ENCODE measurements around the gene ULK4. TPM values are rescaled to one million over a fixed set of nuclear protein-coding genes. Genes with fewer than 3 reads are reported as not detected.
A peak's percentile ranks its signal among the peaks of the same experiment; 100 is the strongest.
"Not testable (repeated sequence)": the region's sequence is repeated elsewhere in the genome, so short reads cannot be mapped to it uniquely, and the experiment has no call there.

Gene ULK4
- total RNA-seq, 1 donor from 2014 or later = 3.7 TPM

DNA sequence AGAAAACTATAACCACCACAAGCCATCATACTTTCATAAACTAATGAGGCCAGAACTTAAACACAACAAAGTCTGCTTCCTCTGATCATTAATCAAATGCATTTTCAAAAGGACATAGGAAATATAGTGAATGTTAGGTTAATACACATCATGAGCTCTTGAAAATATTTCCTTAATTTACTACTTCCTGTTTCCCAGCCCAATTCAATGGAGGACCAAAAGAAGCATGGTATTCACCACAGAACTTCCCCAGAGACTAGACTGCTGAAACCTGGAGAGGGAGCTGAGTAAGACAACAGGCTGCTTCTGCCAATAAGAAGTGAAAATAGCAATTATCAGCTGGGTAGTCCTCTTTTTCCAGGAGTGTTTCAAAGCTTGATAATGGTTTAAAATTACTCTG lies 250.3 kb downstream of the ULK4 start:
- DNase-seq (no peak), ATAC-seq (ENCODE audit: poor library complexity) (no peak)
- intact Hi-C loops (cut with DNase I) = loop anchor here (10.0 kb wide), 1 partner anchor 1137 kb away; no protein-coding TSS in a partner anchor

DNA sequence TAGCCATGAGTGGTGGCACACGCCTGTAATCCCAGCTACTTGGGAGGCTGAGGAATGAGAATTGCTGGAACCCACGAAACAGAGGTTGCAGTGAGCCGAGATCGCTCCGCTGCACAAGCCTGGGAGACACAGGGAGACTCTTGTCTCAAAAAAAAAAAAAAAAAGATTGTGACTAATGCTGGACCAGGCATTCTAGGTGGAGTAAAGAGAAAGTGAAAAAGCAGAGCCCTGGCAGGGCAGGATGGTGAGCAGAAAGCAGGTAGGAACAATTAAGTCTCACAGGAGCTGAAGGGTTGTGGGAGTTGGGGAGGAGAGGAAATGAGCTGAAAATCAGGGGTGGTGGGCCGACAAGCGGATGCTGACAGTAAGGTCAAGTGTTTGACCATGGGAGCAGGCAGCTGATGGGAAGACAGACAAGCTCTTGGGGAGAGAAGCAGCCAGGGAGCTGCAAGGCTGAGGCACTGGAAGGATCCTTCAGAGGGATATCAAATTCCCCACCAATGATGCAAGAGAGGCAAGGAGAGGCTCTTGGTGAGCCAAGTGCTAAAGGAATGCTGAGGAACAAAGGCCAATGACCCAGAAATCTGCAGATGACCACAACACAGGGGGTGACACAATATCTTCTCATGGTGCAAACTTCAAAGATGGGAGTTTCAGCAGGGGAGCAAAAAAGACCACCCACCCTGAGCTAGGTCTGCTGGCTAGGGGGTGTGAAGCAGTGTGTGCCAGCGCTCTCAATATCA lies 251.1 kb downstream of the ULK4 start:
- intact Hi-C loops (cut with DNase I) = loop anchor here (10.0 kb wide), 1 partner anchor 1136 kb away; no protein-coding TSS in a partner anchor
- ATAC-seq (ENCODE audit: poor library complexity) = no peak

DNA sequence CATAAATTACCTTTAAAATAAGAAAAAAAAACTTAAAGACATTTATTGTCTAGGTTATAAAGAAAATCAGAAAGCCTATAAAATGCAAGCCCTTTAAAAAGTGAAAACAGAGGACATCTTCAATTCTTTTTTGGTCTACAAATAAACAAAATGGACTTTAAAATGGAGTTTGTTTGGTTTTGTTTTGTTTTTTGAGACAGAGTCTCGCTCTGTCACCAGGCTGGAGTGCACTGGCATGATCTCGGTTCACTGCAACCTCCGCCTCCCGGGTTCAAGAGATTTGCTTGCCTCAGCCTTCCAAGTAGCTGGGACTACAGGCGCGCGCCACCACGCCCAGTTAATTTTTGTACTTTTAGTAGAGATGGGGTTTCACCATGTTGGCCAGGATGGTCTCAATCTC lies 252.7 kb downstream of the ULK4 start:
- intact Hi-C loops (cut with DNase I); DNase-seq; ATAC-seq (ENCODE audit: poor library complexity): not testable (repeated sequence)

More for the DNA sequence above, 251.1 kb downstream of the ULK4 start:
- DNase-seq = no peak

DNA sequence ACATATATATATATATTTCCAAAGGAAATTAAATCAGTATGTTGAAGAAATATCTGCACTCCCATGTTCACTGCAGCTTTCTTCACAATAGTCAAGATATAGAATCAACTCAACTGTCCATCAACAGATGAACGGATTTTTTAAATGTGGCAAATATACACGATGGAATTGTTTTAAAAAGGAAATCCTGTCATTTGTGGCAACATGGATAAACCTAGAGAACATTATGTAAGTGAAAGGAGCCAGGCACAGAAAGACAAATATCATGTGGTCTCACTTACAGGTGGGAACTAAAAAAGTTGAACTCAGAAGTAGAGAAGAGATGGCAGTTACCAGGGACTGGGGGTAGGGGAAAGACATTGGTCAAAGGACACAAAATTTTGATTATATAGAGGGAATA lies 253.7 kb downstream of the ULK4 start:
- ATAC-seq (ENCODE audit: poor library complexity) (no peak), DNase-seq (no peak)
- intact Hi-C loops (cut with DNase I) = no loop called here

DNA sequence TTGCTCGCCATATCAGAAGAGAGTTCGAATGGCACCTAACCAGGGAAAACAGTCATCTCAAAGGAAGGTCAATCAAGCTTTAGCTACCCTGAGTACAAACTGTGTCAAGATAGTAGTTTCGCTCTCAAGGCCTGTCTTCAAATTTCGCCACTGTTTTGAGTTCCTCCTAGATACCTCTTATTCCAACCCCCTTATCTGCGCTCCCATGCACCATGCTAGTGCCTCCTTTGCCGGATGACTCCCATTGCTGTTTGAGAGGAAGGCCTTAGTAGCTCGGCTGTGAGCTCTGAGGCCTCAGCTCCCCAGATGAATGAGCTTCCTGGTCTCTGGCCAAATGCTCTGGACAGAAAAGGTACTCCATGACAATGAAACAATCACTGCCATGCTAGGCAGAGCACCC lies 256.0 kb downstream of the ULK4 start:
- intact Hi-C loops (cut with DNase I) = no loop called here
- ATAC-seq (ENCODE audit: poor library complexity) (no peak), DNase-seq (no peak)

DNA sequence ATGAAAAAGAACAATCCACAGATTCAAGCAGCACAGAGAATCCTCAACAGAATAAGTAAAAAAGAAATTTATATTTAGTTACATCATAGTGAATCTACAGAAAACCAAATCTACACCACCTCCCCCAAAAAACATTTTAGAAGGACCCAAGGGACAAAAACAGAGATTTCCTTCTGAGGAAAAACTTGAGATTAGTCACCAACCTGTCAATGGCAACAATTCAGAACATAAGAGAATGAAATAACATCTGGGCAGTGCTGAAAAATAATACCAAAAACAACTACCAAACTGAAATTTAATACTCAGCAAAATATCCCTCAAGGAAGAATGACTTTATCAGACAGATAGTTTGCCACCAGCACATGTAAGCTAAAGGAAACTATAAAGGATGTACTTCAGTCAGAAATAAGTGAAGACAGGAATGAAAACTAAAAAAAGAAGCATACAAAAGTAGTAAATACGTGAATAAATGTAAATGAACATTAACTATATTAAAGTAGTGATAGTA lies 260.7 kb downstream of the ULK4 start:
- ATAC-seq (ENCODE audit: poor library complexity) (no peak), DNase-seq (no peak)
- intact Hi-C loops (cut with DNase I) = no loop called here

DNA sequence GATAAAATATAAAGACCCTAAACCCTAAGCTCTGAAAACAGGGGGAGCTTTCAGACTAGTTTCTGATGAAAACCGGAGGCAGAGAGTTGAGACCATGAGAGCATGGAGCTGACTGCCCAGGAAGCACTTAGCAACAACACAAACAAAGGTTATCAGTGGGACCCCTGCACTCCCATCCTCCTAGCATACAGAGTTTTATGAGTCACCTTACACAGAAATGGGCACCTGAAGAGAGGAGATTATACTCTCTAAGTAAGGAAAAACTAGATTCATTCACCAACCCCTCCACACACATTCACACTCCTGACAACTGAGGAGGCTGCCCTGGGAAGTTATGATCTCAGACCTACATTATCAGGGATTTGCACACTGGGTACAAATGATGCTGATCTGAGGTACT lies 261.7 kb downstream of the ULK4 start:
- no peak for ATAC-seq (ENCODE audit: poor library complexity)
- intact Hi-C loops (cut with DNase I) = no loop called here

DNA sequence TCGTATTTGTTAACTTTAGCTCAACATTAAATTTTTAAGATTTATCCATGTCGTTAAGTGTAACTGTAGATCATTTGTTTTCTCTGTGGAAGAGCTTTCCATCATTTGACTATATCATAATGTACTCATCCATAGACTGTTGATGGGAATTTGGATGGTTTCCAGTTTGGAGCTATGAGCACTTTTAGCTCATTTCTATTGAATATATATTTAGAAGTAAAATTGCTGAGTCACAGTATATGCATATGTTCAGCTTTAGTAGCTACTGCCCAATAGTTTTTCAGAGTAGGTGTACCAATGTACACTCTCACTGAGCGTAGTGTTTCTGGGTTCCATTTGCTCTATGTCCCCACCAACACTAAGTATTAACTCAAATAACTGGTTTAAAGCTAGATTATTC lies 263.0 kb downstream of the ULK4 start:
- no peak for DNase-seq
- intact Hi-C loops (cut with DNase I) = no loop called here
- ATAC-seq (ENCODE audit: poor library complexity) = no peak

More for the DNA sequence above, 261.7 kb downstream of the ULK4 start:
- no peak for DNase-seq

DNA sequence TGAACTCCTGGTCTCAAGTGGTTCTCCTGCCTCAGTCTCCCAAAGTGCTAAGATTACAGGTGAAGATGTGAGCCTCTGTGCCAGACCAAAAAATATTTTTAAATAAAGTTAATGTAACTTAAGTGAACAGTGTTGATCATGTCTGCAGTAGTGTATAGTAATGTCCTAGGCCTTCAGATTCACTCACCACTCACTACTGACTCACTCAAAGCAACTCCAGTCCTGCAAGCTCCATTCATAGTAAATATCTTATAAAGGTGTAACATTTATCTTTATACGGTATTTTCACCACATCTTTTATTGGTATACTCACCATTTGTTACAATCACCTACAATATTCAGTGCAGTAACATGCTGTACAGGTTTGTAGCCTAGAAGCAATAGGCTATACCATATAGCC lies 264.2 kb downstream of the ULK4 start:
- no peak for DNase-seq
- intact Hi-C loops (cut with DNase I) = no loop called here
- no peak for ATAC-seq (ENCODE audit: poor library complexity)

DNA sequence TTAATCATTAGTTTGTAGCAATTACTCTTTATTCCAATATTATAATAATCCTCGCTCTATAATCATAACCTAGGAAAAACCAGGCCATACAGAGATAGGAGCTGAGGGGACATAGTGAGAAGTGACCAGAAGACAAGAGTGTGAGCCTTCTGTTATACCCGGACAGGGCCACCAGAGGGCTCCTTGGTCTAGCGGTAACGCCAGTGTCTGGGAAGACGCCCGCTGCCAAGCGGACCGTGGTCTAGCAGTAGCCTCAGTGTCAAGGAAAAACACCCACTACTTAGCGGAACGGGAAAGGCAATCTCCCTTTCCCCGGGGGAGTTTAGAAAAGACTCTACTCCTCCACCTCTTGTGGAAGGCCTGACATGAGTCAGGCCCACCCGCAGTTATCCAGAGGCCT lies 266.1 kb downstream of the ULK4 start:
- ATAC-seq (ENCODE audit: poor library complexity); intact Hi-C loops (cut with DNase I): not testable (repeated sequence)
- DNase-seq = peak; percentile 45

DNA sequence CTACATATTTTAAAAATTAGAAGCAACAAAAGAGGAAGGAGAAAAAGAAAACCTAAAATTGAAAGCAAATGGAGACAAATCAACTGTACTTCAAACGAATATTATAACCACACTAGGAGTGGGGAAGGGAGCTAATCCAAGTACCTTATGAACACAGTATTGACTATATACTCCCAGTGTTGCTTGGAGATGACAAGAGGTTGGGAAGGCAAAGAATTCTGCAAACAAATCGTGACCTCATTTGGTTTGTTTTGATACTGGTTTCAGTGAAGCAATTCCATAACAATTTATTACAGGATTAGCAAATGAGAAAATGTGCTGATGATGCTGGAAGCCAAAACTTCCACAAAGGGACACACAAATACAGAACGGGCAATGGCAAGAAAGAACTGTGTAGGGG lies 268.1 kb downstream of the ULK4 start:
- ATAC-seq (ENCODE audit: poor library complexity) (no peak), DNase-seq (no peak)
- intact Hi-C loops (cut with DNase I) = no loop called here

DNA sequence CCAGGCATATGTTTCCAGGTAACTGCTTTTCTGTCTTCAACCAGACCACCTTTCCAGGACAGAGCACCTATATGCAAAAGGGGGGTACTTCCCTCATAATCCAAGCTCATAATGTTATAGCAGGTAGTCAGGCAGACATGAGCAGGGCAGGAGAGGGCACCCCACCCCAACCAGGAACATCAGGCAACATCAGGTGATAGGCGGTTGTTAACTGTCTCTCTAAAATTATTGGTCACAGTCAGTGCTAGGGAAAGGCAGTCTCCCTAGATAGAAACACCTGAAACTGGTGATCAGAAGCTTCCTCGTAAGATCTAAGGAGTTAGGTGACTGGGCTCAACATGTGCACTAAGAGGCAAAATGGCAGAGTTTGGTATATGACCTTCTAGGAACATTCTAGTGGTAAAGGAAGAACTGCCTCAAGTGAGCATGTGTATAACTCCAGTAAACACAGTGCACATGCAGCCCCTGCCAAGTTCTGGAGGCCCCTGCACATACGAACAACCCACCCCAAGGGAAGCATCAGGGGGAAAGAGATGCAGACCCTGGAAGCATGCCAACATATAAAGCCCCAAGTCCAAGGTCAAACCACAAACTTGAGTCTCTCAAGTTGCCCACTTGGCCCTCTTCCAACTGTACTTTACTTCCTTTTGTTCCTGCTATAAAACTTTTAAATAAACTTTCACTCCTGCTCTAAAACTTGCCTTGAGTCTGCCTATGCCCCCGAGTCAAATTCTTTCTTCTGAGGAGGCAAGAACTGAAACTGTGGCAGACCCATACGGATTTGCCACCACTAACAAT lies 270.9 kb downstream of the ULK4 start:
- no peak for ATAC-seq (ENCODE audit: poor library complexity)
- no peak for DNase-seq
- intact Hi-C loops (cut with DNase I) = no loop called here

DNA sequence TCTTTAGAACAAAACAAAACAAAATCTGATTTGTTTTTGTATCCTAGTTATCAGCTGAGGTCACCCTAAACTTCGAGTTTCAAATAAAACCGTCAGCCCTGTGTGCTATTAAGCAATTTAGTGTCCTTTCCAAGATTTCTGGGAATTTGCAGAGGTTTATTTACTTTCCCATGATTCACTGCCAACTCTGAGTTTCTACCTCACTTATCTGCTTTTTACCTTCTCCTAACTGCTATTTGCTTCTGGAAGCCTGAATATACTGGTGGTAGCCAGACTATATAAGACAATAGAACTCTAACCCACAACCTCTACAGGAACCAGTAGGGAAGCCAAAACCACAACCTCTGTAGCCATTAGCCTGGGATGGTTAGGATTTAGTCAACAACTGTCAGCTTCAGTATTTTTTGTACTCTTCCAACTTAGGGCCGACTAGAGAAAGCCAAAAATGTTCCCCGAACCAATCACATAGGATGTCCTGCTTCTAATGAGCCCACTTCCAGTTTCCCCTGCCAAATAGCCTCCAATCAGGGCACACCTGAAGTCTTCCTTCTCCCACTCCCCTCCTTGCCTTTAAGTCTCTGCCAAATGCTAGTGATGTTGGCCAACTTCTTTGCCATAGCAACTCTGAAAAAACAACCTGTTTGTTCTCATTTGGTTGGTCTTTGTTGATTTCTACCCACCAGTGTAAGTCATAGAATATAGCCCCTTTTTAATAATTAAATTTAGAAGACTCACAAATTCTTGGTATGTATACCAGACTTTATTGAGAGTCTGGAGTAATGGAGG lies 273.1 kb downstream of the ULK4 start:
- intact Hi-C loops (cut with DNase I) = no loop called here
- ATAC-seq (ENCODE audit: poor library complexity) (peak; percentile 34), DNase-seq (no peak)

DNA sequence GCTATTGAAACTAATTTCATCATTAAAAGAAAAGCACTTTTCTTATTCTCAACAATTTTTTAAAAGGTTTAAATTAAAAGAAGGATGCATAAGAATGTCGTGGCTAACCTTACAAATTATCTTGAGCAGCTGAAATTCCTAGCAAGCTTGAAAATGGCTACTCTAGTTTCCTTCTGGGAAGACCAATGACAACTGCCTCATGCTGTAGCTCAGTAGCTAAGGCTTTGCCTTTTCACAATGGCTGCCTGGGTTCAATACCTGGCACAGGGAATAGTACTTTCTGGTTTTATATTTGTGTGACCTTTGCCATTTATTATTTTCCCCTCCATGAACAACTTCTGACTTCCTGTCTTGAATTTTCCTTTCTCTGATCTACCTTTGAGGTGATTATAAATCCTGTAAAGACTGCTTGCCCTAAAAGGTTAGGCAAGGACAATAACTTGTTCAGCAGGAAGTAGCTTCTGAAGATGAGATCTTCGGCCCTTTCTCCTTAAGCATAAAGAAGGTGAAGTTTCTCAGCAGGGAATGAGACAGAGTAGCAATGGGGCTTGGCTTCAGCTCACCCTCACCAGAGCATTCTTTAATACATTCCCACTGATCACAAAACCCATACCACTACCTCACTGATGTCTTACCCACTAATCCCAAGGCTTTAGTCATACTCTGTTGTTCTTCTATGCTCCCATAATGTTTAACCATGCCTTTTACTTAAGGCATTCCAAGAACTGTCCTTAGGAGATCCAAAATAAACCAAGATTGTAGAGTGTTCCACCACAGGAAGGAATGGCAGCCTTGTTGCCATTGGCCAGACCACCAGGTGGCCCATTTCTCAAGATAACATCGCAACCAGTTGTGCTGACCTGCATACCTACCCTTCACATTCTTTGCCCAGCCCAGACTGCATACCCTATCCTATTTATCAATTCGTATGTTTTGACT lies 276.8 kb downstream of the ULK4 start:
- ATAC-seq (ENCODE audit: poor library complexity) = no peak
- DNase-seq = no peak
- intact Hi-C loops (cut with DNase I) = no loop called here

DNA sequence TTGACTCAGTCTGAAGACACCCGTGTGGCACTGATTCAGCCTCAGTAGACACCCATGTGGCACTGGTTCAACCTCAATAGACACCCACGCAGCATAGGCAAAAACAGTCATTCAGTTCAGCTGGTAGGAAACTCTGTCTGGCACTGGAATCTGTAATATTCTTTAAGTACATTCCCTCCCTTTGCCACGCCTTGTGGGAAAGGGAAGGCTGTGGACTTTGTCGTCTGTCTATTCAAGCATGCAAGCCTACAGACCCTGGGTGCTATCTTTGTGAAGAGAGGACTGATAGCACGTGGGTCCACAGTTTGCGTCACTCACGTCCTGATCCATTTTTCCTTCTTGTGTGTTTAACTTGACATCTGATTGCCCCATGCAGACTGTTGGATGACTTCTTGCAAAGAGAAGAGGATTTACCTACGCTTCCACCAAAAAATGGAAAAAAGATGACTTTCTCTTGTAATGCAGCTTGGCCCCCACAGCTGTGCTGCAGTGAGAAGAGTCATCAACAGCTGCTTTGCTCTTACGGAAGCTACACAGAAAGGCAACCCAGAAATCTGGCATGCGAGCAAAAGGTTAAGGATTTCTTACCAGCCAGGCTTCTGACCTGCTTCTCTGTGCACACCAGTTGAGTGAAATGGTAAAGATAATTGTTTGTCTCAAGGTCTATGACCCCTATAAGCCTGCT lies 278.1 kb downstream of the ULK4 start:
- intact Hi-C loops (cut with DNase I) = no loop called here
- DNase-seq = no peak
- no peak for ATAC-seq (ENCODE audit: poor library complexity)

DNA sequence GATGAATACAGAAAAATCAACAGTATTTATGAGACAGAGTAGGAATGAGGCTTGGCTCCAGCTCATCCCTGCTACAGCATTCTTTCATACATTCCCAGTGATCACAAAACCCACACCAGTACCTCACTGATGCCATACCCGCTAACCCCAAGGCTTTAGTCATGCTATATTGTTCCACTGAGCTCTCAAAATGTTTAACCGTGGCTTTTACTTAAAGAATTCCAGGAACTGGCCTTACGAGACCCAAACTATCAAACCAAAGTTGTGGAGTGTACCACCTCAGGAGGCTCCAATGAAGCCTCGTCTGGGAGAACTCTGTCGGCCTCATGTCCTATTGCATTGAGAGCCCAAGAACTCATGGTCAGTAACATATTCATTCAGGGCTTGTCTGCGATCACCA lies 278.9 kb downstream of the ULK4 start:
- DNase-seq (no peak), ATAC-seq (ENCODE audit: poor library complexity) (no peak)
- intact Hi-C loops (cut with DNase I) = no loop called here

DNA sequence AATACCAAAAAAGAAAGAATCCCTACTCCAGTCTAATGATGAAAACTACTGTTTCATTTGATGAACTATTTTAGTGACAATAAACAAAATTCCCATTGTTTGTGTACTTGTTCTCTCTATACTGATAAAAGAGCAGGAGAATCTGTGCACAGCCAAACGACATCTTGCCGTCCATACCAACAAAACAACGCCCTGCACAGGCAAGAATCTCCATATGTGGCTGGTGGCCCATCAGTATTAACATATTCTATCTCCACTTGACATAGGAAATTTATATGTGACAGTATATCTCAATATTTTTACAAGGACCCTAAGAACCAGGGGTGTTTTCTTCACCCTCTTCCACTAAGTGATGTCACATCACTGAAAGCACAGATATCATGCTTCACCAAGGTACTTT lies 279.5 kb downstream of the ULK4 start:
- DNase-seq (no peak), ATAC-seq (ENCODE audit: poor library complexity) (no peak)
- intact Hi-C loops (cut with DNase I) = no loop called here

DNA sequence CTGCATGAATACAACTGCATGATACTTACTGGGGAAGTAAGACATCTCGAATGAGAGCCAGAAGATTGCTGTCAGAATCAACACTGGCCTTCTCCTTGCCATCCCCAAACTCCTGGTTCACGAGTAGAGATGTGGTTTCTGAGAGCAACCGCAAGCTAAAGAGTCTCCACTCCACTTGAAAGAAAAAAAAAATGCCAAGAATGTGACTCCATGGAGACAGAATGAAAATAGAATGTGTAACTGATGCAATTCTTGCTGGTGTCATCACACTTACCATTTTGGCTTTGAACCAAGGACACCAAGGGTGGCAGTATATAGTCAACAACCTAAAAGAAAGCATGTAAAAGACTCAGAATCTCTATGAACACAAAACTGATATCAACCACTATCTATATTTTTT lies 280.4 kb downstream of the ULK4 start:
- DNase-seq = no peak
- ATAC-seq (ENCODE audit: poor library complexity) = peak; percentile 83
- intact Hi-C loops (cut with DNase I) = no loop called here

Measured in Right ventricle myocardium superior (tissue), 1 donor.